Prostate gland (tissue), 2 donors: ENCODE data around the gene BAIAP3.

Experiments used
- CTCF ChIP-seq, 4 experiments: fragments of 200-600 bp in 2 of 4; fragments of 450-650 bp in 2 of 4; sonication (generic) in 2 of 4; IDR thresholded peaks; 1 replicate in 3 of 4; 2 replicates in 1 of 4; pipeline ENCODE4 v1.5.1; 2016 to 2019; ENCODE audit warnings: antibody characterized with exemption in 4 of 4, mild to moderate bottlenecking in 2 of 4, moderate library complexity in 2 of 4
- POLR2A ChIP-seq: fragments of 450-650 bp; IDR thresholded peaks from one replicate; pipeline ENCODE4 v1.6.1; 2016; ENCODE audit warnings: antibody characterized with exemption, mild to moderate bottlenecking

GRCh38 chr16:1297018-1297696 is 36.3 kb upstream of the BAIAP3 start:
- TF ChIP-seq CTCF (IDR thresholded peaks at IDR 0.05): no peak
- no peak for TF ChIP-seq POLR2A
